ENCODE data around the gene EIF3M. TPM values are rescaled to one million over a fixed set of nuclear protein-coding genes. Genes with fewer than 3 reads are reported as not detected.
"Not testable (repeated sequence)": the region's sequence is repeated elsewhere in the genome, so short reads cannot be mapped to it uniquely, and the experiment has no call there.

EIF3M gene
- total RNA-seq, 4 donors from 2014 or later: 163 to 257 (median 177) TPM

DNA sequence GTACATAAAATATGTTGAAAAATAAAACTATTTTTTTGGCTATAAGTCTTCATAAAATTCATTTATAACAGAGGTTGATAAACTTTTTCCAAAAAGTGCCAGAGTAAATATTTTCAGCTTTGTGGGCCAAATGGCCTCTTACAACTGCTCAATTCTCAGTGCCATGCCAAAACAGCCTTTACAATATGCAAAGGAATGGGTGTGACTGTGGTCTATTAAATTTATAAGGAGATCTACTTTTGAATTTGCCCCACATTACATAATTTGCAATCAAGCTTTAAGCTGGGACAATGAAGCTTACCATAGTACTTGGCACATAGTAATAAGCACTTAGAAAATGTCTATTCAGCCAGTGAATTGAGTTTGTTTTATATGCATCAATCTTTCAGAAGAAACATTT, 22.6 kb downstream of the EIF3M start:
- H3K9me3 ChIP-seq: no peaks in the 10 kb centered on the region
- H3K36me3 ChIP-seq: peaks cover 0 to 54% (median 10%) of the 10 kb centered on the region in 3 donors
- no peak overlapping the region for H3K4me3 ChIP-seq
- H3K4me1 ChIP-seq: peaks cover 0 to 13% (median 2%) of the 10 kb centered on the region in 4 donors
- H3K27ac ChIP-seq: no peak overlapping the region
- H3K27me3 ChIP-seq: no peaks in the 10 kb centered on the region
- no peak for DNase-seq (ENCODE audit: low spot score in 2 of 2)
- no peak for TF ChIP-seq CTCF (IDR thresholded peaks at IDR 0.05)
- TF ChIP-seq POLR2A (IDR thresholded peaks at IDR 0.05): no peak
- no peak for TF ChIP-seq EP300 (IDR thresholded peaks at IDR 0.05)

GRCh38 chr11:32608826-32609225, 25.2 kb downstream of the EIF3M start:
- not testable (repeated sequence) for DNase-seq (ENCODE audit: low spot score in 2 of 2); H3K9me3 ChIP-seq; H3K4me3 ChIP-seq; H3K4me1 ChIP-seq; H3K27ac ChIP-seq; H3K27me3 ChIP-seq
- whole genome bisulfite sequencing, 2 donors: 90 to 97% methylated on average over 3 to 4 of the region's 4 CpGs
- peaks cover 0 to 30% (median 6%) of the 10 kb centered on the region in 3 donors for H3K36me3 ChIP-seq

DNA sequence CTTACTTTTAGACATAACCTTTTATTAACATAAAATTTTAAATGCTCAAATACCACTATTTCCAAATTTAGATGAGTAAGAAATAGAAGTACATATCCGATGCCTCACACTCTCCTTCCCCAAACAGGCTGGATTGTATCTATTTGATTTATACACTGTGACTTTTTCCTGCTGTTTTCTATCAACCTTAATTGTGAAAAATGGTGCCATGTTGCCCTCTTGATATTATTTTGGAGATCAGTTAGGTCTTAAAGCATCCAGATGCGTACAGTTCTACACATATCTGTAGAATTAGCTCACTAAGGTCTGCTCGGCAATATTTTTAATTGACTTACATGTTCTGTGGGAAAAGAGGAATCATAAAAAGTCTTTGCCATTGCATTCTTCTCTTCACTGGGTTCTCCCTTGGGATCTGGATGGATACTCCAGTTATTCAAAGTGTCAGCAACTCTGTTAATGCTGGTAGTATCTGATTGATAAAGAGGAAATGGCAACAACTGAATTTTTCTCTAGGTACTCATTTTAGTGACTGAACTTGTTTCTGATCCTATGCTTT, 27.2 kb downstream of the EIF3M start:
- no peak for DNase-seq (ENCODE audit: low spot score in 2 of 2)
- H3K36me3 ChIP-seq: peaks cover 0 to 10% (median 0%) of the 10 kb centered on the region in 3 donors
- WGBS, 2 donors: 85 to 86% methylated on average over 3 of the region's 3 CpGs
- H3K27ac ChIP-seq: no peak overlapping the region
- TF ChIP-seq POLR2A (IDR thresholded peaks at IDR 0.05): no peak
- no peak for TF ChIP-seq EP300 (IDR thresholded peaks at IDR 0.05)
- no peak for TF ChIP-seq CTCF (IDR thresholded peaks at IDR 0.05)
- no peak overlapping the region for H3K4me3 ChIP-seq
- no peaks in the 10 kb centered on the region for H3K9me3 ChIP-seq
- no peaks in the 10 kb centered on the region for H3K27me3 ChIP-seq
- no peaks in the 10 kb centered on the region for H3K4me1 ChIP-seq

- 49 to 56% methylated on average over 4 of the region's 4 CpGs for WGBS, 2 donors
- no peaks in the 10 kb centered on the region for H3K9me3 ChIP-seq
- H3K4me1 ChIP-seq: no peaks in the 10 kb centered on the region
- DNase-seq (ENCODE audit: low spot score in 2 of 2): no peak
- no peaks in the 10 kb centered on the region for H3K27me3 ChIP-seq
- TF ChIP-seq CTCF (IDR thresholded peaks at IDR 0.05) (no peak), POLR2A (IDR thresholded peaks at IDR 0.05) (no peak)
- H3K4me3 ChIP-seq: no peak overlapping the region
- peaks cover 0 to 4% (median 0%) of the 10 kb centered on the region in 3 donors for H3K36me3 ChIP-seq
- no peak overlapping the region for H3K27ac ChIP-seq
Observed at GRCh38 chr11:32613500-32614151, 30.0 kb downstream of the EIF3M start.

DNA sequence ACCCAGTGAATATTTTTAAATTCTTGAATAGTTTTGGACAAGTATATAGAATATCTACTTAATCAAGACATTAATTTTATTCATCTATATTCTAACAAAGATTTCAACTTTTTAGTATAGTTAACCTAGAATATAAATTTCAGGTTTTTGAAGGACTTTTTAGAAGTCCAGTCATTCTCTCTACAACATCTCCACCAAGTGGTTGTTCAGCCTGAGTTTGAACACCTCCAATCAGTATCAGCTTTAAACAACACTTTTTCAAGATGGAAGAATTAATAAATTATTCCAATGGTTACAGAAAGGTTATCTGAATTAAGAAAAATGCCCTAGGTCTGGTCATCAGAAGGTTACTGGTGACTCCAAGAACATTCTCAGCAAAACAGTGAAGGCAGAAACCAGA, 31.8 kb downstream of the EIF3M start:
- Histone ChIP-seq H3K27ac (no peak overlapping the region), H3K9me3 (peaks cover 0 to 5% (median 0%) of the 10 kb centered on the region in 4 donors), H3K36me3 (no peaks in the 10 kb centered on the region), H3K27me3 (no peaks in the 10 kb centered on the region), H3K4me1 (no peaks in the 10 kb centered on the region), H3K4me3 (no peak overlapping the region)
- DNase-seq (ENCODE audit: low spot score in 2 of 2): no peak
- no peak for TF ChIP-seq POLR2A (IDR thresholded peaks at IDR 0.05)
- TF ChIP-seq EP300 (IDR thresholded peaks at IDR 0.05): no peak
- no peak for TF ChIP-seq CTCF (IDR thresholded peaks at IDR 0.05)
